Pancreas (tissue), 10 donors: ENCODE data around the gene SETDB1. TPM values are rescaled to one million over a fixed set of nuclear protein-coding genes. Genes with fewer than 3 reads are reported as not detected.
A peak's percentile ranks its signal among the peaks of the same experiment; 100 is the strongest.

Experiments
- ATAC-seq, 4 donors: fragments of 200-7000 bp; cut with Tn5 transposase; one replicate each; pipeline versions ENCODE4 v1.8.0 to v1.9.1; 2020; ENCODE audit warnings: mild to moderate bottlenecking in 4 of 4, moderate library complexity in 4 of 4
- DNase-seq, 6 donors: peaks; one replicate each; pipeline ENCODE4 v3.0.0-alpha.2; 2020
- FAIRE-seq: peaks from 2 replicates; lab custom pipeline; 2012; peaks lifted over from hg19 to GRCh38; lab: Jason Lieb, UNC
- H3K27ac ChIP-seq, 4 donors: fragments of 200-600 bp; sonication (generic); 1 replicate in 3 of 4; 2 replicates in 1 of 4; pipeline versions ENCODE4 v1.5.0 to v1.8.0; 2020
- H3K27me3 ChIP-seq, 4 donors: fragments of 200-600 bp; one replicate each; pipeline ENCODE4 v1.8.0; 2021
- H3K36me3 ChIP-seq, 3 donors: fragments of 200-600 bp; sonication (generic) in 1 of 3; one replicate each; pipeline versions ENCODE4 v1.5.0 to v1.8.0; 2020 to 2021
- H3K4me1 ChIP-seq, 3 donors: fragments of 200-600 bp; one replicate each; pipeline ENCODE4 v1.8.0; 2021
- H3K4me3 ChIP-seq, 4 donors: fragments of 200-600 bp; sonication (generic) in 2 of 4; one replicate each; pipeline versions ENCODE4 v1.5.0 to v1.8.0; 2020 to 2021
- H3K9me3 ChIP-seq, 4 donors: fragments of 200-600 bp; one replicate each; pipeline ENCODE4 v1.8.0; 2021
- WGBS, 2 donors: extraction: QIAGEN DNeasy Blood & Tissue Kit; methylation state at CpG; one replicate each; pipeline ENCODE4 v1.1.7; 2013; 5-methylcytosine and 5-hydroxymethylcytosine counted together
- intact Hi-C, 3 donors: fragments of 100-400 bp; cut with DNase I; formaldehyde crosslinking; loops; one replicate each; pipeline versions ENCODE4 v1.11.1 to v1.14.2; 2022
- polyA plus RNA-seq, 2 donors: library from polyadenylated mRNA; stranded (reverse); fragments of 200-250 nt; gene quantifications; one replicate each; pipeline ENCODE4 v1.2.3, GENCODE V29; 2013
- total RNA-seq, 6 donors: library from RNA; stranded (reverse); fragmentation: NEBNext Ultra II Directional in 4 of 6; extraction: Animal tissue kit (Norgen Biotek cat#: 25700) in 4 of 6; gene quantifications; one replicate each; pipeline versions ENCODE4 v1.2.1 to v1.2.4, GENCODE V29; 2021 to 2023
- TF ChIP-seq, protein P1 (sequence below), 4 donors: fragments of 200-600 bp; sonication (generic) in 3 of 4; IDR thresholded peaks; one replicate each; pipeline versions ENCODE4 v1.5.0 to v1.8.0; 2021; ENCODE audit warnings: antibody characterized with exemption in 4 of 4
- donor health status: healthy with polysubstance abuse.
- donor health status: DM: no; HTN: no; CAD: no; lungs with moderate emphysema.
- donor health status: DM: no; HTN: no; CAD: no.
- donor health status: control.
- donor health status: control.
- donor health status: Bipolar disorder and iron deficiency.
- donor health status: DM: yes; HTN: yes; CAD: no.
- donor health status: DM: no; HTN: no; CAD: no.
- donor health status: DM: no; HTN: no; CAD: no.
- donor health status: DM: yes; HTN: yes; CAD: no.

SETDB1 gene
- total and polyA plus RNA-seq, 8 donors = 15.2 to 25.5 (median 20.9) TPM

DNA sequence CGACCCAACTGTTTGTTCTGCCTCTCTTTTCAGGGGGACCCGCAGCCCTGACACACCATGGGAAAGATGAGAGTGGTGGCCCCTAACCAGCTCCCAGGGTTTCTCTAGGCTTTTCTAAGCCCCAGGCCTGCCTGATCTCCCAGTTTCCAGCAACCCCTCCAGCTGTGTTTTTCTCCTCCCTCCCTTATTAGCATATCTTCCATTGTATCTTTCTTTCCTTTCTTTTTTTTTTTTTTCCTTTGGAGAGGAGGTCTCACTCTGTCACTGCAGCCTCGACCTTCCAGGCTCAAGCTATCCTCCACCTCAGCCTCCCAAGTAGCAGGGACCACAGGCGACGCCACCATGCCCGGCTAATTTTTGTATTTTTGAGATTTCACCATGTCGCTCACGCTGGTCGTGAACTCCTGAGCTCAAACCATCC is 50.2 kb downstream of the SETDB1 start:
- intact Hi-C loops = no loop called here
- Histone ChIP-seq H3K36me3 (no peaks in the 10 kb centered on the region), H3K9me3 (no peaks in the 10 kb centered on the region), H3K27me3 (no peaks in the 10 kb centered on the region), H3K4me3 (no peak overlapping the region), H3K4me1 (peaks cover 12 to 31% (median 13%) of the 10 kb centered on the region in 3 donors), H3K27ac (peak overlapping the region in 2 of 4 donors; percentile 51 to 73)
- TF ChIP-seq, protein P1, sequence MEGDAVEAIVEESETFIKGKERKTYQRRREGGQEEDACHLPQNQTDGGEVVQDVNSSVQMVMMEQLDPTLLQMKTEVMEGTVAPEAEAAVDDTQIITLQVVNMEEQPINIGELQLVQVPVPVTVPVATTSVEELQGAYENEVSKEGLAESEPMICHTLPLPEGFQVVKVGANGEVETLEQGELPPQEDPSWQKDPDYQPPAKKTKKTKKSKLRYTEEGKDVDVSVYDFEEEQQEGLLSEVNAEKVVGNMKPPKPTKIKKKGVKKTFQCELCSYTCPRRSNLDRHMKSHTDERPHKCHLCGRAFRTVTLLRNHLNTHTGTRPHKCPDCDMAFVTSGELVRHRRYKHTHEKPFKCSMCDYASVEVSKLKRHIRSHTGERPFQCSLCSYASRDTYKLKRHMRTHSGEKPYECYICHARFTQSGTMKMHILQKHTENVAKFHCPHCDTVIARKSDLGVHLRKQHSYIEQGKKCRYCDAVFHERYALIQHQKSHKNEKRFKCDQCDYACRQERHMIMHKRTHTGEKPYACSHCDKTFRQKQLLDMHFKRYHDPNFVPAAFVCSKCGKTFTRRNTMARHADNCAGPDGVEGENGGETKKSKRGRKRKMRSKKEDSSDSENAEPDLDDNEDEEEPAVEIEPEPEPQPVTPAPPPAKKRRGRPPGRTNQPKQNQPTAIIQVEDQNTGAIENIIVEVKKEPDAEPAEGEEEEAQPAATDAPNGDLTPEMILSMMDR (IDR thresholded peaks at IDR 0.05) = no peak
- DNase-seq = no peak
- ATAC-seq = no peak
- FAIRE-seq = no peak
- 90 to 96% methylated on average over 9 of the region's 9 CpGs for WGBS, 2 donors

- FAIRE-seq = no peak
- H3K27ac ChIP-seq = peak overlapping the region in 2 of 4 donors; percentile 51 to 73
- WGBS, 2 donors = 53 to 58% methylated on average over 11 of the region's 11 CpGs
- intact Hi-C loops = no loop called here
- peak; percentile 49 to 82 (median 76) for DNase-seq
- H3K4me1 ChIP-seq = peaks cover 7 to 25% (median 9%) of the 10 kb centered on the region in 3 donors
- ATAC-seq = peak in 2 of 4 donors; percentile 34 to 49
- no peaks in the 10 kb centered on the region for H3K9me3 ChIP-seq
- no peaks in the 10 kb centered on the region for H3K27me3 ChIP-seq
- TF ChIP-seq, protein P1 (IDR thresholded peaks at IDR 0.05) = no peak
- H3K36me3 ChIP-seq = no peaks in the 10 kb centered on the region
- no peak overlapping the region for H3K4me3 ChIP-seq
Observed at GRCh38 chr1:150976879-150977694, 50.9 kb downstream of the SETDB1 start.

- intact Hi-C loops = no loop called here
- Histone ChIP-seq H3K4me1 (peaks cover 0 to 17% (median 5%) of the 10 kb centered on the region in 3 donors), H3K9me3 (no peaks in the 10 kb centered on the region), H3K36me3 (no peaks in the 10 kb centered on the region), H3K27ac (peak overlapping the region; percentile 31 to 77 (median 48)), H3K27me3 (no peaks in the 10 kb centered on the region), H3K4me3 (peak overlapping the region in 2 of 4 donors; percentile 16 to 35)
- TF ChIP-seq, protein P1 (IDR thresholded peaks at IDR 0.05) = peak; percentile 99 to 100 (median 100)
- peak; percentile 81 to 91 (median 87) for DNase-seq
- peak; percentile 41 for FAIRE-seq
- 14% methylated on average over 23 of the region's 23 CpGs for whole genome bisulfite sequencing, 2 donors
- peak; percentile 29 to 66 (median 58) for ATAC-seq
Observed at GRCh38 chr1:150979092-150980056, 53.2 kb downstream of the SETDB1 start.

DNA sequence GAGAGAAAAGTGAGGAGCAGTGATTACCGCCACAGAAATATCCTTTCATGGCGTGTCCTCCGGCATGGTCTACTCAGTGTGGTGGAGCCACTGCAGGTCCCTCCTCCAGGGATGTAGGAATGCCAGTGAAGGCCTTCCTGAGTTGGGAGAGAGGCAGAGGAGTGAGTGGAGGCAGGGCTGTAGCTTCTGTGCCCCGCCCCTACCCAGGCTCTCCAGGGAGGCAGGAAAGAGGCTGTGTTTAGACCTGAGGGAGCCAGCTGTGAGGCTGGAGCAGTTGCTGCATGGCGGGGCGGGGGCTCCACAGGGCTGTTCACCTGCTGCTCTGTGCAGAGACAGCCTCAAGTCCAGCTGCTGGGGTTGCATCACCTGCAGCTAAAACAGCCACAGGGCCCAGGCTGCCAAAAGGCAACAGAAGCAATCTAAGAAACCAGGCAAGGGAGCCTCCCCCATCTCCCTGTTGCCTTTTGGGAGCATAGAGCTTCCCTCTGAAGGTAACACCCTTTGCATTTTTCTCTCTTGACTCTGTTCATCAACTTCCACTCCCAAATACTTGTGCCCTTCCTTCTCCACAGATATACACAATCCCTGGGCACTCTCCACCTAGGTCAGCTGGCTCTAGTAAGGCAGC is 55.1 kb downstream of the SETDB1 start:
- no peak overlapping the region for H3K4me3 ChIP-seq
- H3K27ac ChIP-seq = peak overlapping the region; percentile 43 to 77 (median 67)
- intact Hi-C loops = no loop called here
- H3K27me3 ChIP-seq = no peaks in the 10 kb centered on the region
- TF ChIP-seq, protein P1 (IDR thresholded peaks at IDR 0.05) = no peak
- H3K36me3 ChIP-seq = no peaks in the 10 kb centered on the region
- peak in 4 of 6 donors; percentile 48 to 68 (median 64) for DNase-seq
- peak; percentile 30 to 61 (median 50) for ATAC-seq
- WGBS, 2 donors = 66 to 72% methylated on average over 6 of the region's 6 CpGs
- no peaks in the 10 kb centered on the region for H3K9me3 ChIP-seq
- peaks cover 0 to 14% (median 5%) of the 10 kb centered on the region in 3 donors for H3K4me1 ChIP-seq
- FAIRE-seq = no peak
